HFF-Myc (cell line): Measurements from ENCODE around the gene GPR68.

Source experiments
- DNase-seq: peaks from one replicate; pipeline ENCODE4 v3.0.0-alpha.2; 2011; ENCODE audit warnings: low read depth; ENCODE audit errors: extremely low read depth
- H3K4me3 ChIP-seq: replicated peaks from 2 replicates; pipeline ENCODE4 v1.5.1; 2011; ENCODE audit warnings: low read depth, mild to moderate bottlenecking, control low read depth, low read length
- TF ChIP-seq, protein P1 (sequence below): IDR thresholded peaks from 2 replicates; pipeline ENCODE4 v1.5.1; 2012; ENCODE audit warnings: mild to moderate bottlenecking, low read depth, low read length, control low read depth; ENCODE audit errors: missing control alignments

The GPR68 gene

DNA sequence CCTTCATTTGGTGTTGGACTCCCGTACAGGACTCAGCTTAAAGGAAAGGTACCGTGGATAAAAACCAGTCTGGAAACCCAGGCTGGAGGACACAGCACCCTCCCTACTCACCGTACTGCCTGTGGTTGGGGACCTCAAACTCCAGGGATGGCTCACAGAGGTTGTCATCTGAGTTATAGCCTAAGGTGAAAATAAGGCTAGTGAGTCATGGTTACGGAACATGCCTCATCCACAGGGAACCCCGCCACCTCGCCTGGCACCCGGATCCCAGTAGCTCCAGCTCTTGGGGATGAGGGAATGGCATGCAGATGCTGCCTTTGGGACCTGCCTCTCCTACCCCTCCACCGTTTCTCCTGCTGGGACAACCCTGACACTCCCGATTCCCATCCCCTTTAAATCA is 36.8 kb upstream of the GPR68 start:
- H3K4me3 ChIP-seq, result no peak overlapping the region
- TF ChIP-seq, protein P1, sequence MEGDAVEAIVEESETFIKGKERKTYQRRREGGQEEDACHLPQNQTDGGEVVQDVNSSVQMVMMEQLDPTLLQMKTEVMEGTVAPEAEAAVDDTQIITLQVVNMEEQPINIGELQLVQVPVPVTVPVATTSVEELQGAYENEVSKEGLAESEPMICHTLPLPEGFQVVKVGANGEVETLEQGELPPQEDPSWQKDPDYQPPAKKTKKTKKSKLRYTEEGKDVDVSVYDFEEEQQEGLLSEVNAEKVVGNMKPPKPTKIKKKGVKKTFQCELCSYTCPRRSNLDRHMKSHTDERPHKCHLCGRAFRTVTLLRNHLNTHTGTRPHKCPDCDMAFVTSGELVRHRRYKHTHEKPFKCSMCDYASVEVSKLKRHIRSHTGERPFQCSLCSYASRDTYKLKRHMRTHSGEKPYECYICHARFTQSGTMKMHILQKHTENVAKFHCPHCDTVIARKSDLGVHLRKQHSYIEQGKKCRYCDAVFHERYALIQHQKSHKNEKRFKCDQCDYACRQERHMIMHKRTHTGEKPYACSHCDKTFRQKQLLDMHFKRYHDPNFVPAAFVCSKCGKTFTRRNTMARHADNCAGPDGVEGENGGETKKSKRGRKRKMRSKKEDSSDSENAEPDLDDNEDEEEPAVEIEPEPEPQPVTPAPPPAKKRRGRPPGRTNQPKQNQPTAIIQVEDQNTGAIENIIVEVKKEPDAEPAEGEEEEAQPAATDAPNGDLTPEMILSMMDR, result no peak
- no peak for DNase-seq

DNA sequence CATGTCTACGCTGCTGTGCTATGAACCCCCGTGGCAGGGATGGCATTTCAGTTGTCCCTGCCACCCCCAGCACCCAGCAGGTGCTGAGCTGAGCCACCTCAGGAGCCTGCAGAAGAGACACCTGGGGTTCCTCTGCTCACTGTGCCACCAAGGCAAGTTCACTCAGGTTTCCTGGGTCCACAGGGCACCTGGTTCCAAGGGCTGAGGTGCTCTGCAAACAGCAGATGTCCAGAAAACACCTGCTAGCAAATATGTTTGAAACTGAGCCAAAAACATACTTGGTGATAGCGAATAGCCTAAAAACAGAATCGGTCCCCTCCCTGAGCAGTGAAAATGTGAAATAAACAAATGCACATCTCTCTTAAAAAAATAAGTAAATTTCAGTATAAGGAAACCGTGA is 35.6 kb upstream of the GPR68 start:
- TF ChIP-seq, protein P1, result no peak
- no peak overlapping the region for H3K4me3 ChIP-seq
- DNase-seq, result no peak

DNA sequence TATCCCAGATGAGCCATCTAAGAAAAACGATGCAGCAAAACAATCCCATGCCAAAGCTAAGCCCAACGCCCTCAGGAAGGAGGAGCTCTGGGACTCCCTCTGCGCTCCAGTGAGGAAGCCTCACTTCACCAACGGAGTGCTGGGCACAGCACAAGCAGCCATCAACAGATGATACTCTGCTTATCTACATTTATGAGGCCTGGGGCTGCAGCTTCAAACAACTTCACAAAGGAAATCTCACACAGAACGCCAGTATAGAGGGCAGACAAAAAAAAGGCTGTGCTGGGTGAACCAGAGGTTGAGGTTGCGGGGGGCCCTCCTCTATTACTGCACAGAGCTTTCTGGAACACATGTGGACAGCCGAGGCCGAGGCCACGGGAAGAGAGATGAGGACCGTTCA is 34.9 kb upstream of the GPR68 start:
- TF ChIP-seq, protein P1, result no peak
- no peak overlapping the region for H3K4me3 ChIP-seq
- DNase-seq, result no peak

DNA sequence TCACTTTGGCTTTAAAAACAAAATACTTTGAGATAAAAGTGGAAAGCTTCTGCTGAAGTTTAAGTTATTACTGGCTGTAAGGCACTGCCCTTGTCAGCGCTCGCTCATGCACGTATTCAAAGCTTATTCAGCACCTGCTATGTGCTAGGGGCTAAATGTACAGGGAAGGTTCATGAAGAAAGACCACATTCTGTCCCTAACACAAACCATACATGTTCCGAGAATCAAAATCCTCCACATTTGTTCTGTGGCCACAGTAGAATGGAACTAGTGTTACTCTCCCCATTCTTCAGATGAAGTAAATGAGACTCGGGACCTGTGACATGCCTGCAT is 33.8 kb upstream of the GPR68 start:
- no peak for DNase-seq
- TF ChIP-seq, protein P1, result no peak

DNA sequence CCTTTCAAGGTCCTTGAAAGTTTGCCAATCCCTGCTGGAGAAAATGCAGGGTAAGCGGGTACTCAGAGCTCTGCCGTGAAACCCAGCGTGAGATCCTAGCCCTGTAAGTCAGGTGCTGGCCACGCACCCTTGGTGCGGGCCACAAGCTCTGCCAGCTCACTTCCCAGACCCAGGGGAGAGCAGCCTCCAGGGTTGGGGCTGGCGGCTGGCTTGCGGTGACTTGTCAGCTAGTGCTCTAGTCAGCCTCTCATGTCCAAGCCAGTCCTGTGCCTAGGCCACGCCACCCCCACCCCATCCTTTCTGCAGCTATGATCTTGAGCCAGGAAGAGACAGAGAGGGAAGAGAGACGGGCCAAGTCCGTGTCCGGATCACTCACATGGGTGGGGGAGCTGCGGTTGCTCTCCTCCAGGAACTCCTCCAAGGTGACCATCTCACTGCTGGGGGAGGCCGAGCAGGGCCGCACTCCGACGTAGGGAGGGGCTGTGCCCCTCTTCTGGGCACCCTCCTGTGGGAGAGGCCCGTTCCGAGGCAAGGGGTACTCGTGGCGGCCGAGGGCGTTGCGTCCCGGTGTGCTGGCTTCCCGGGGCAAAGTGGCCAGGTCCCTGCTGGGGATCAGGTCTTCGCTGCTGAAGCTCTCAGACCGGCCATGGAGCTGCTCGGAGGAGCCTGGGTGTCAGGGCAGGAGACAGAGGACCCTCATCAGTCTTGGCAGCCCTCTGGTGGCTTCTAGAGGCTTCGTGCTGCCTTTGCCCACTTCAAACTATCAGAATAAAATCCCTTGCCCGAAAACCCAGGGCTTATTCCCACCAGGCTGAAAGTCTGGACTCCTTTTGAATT is 33.3 kb upstream of the GPR68 start:
- no peak for DNase-seq
- TF ChIP-seq, protein P1, result no peak
- H3K4me3 ChIP-seq, result no peak overlapping the region

More for the DNA sequence above, 33.8 kb upstream of the GPR68 start:
- H3K4me3 ChIP-seq, result no peak overlapping the region

DNA sequence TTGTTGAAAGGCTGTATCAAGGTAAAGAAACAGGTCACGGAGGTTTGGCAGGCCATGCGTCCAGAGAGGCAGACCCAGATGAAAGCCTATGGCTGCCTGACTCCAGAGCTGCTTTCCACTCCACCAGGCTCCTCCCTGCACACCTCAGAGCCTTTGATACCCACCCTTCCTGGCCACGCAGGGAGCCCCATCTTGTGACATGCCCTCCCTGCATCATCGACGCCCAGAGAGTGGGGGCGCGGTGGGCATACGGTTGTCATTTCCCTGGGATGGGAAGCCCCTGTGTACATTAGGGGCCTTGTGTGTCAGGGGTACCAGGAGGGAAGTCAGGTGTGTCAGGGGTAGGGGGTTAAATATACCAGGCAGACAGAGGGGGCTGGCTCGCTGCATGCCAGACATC is 30.3 kb upstream of the GPR68 start:
- TF ChIP-seq, protein P1, result no peak
- H3K4me3 ChIP-seq, result no peak overlapping the region

DNA sequence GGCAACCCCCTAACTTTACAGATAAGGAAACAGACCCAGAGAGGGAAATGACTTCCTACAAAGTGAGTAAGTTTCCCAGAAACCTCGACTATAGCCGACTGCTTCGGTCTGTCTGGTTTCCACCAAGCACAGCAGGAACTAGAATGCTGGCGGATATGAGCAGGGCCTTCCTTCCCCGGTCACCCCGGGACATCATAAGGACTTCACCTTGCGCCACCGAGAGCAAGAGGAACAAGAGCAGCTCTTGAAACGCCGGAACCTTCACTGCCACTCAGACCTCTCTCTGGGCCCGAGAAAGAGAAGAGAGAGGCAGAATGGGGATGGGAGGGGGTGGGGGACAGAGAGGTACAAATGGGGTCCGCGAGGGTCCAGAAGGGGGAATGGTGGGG is 29.4 kb upstream of the GPR68 start:
- DNase-seq, result no peak
- TF ChIP-seq, protein P1, result no peak
- H3K4me3 ChIP-seq, result no peak overlapping the region

More for the DNA sequence above, 30.3 kb upstream of the GPR68 start:
- DNase-seq, result no peak
